Right atrium auricular region (tissue), 2 donors: Measurements from ENCODE around the gene THOC5. TPM values are rescaled to one million over a fixed set of nuclear protein-coding genes. Genes with fewer than 3 reads are reported as not detected.

Experiments used
- DNase-seq: peaks from one replicate; pipeline ENCODE4 v3.0.0-alpha.2; 2019; ENCODE audit warnings: low spot score
- H3K27ac ChIP-seq, 2 donors: fragments of 200-600 bp; sonication (generic); 1 replicate in 1 of 2; 2 replicates in 1 of 2; pipeline ENCODE4 v1.5.1; 2016 to 2019
- H3K27me3 ChIP-seq, 2 donors: fragments of 200-600 bp; sonication (generic); one replicate each; pipeline versions ENCODE4 v1.5.1 to v1.6.0; 2017 to 2019
- H3K36me3 ChIP-seq: fragments of 200-600 bp; sonication (generic); one replicate; pipeline ENCODE4 v1.5.1; 2016
- H3K4me1 ChIP-seq, 2 donors: fragments of 200-600 bp; sonication (generic); one replicate each; pipeline versions ENCODE4 v1.5.1 to v1.6.0; 2017 to 2019
- H3K4me3 ChIP-seq, 2 donors: fragments of 200-600 bp; sonication (generic); 1 replicate in 1 of 2; 2 replicates in 1 of 2; pipeline ENCODE4 v1.5.1; 2017 to 2019; ENCODE audit warnings: mild to moderate bottlenecking in 1 of 2, moderate library complexity in 1 of 2
- H3K9me3 ChIP-seq, 2 donors: fragments of 200-600 bp; sonication (generic); one replicate each; pipeline ENCODE4 v1.5.1; 2019
- CTCF ChIP-seq, 2 donors: fragments of 200-600 bp; sonication (generic); IDR thresholded peaks; one replicate each; pipeline ENCODE4 v1.5.1; 2019; ENCODE audit warnings: antibody characterized with exemption in 2 of 2
- total RNA-seq, 2 donors: library from RNA; depleted of rRNA; stranded (reverse); fragments of >200 nt; gene quantifications; one replicate each; pipeline ENCODE4 v1.1.0, GENCODE V29; 2016

The THOC5 gene
- total RNA-seq, 2 donors from 2014 or later: 34.9 to 42.7 TPM

GRCh38 chr22:29524442-29525191 is 28.9 kb downstream of the THOC5 start:
- H3K27ac ChIP-seq: no peak overlapping the region
- no peaks in the 10 kb centered on the region for H3K27me3 ChIP-seq
- peak in 1 of 2 donors; percentile 56 for TF ChIP-seq CTCF (IDR thresholded peaks at IDR 0.05)
- H3K4me1 ChIP-seq: no peaks in the 10 kb centered on the region
- no peak overlapping the region for H3K4me3 ChIP-seq
- DNase-seq: no peak
- peaks cover 82% of the 10 kb centered on the region for H3K36me3 ChIP-seq
- H3K9me3 ChIP-seq: no peaks in the 10 kb centered on the region

GRCh38 chr22:29523761-29524160 is 29.8 kb downstream of the THOC5 start:
- Histone ChIP-seq H3K9me3 (no peaks in the 10 kb centered on the region), H3K36me3 (peaks cover 82% of the 10 kb centered on the region), H3K27me3 (no peaks in the 10 kb centered on the region), H3K4me1 (no peaks in the 10 kb centered on the region), H3K4me3 (no peak overlapping the region), H3K27ac (no peak overlapping the region)
- no peak for TF ChIP-seq CTCF (IDR thresholded peaks at IDR 0.05)
- no peak for DNase-seq

GRCh38 chr22:29521526-29521925 is 32.0 kb downstream of the THOC5 start:
- H3K4me1 ChIP-seq: peaks cover 0 to 18% of the 10 kb centered on the region in 2 donors
- peaks cover 76% of the 10 kb centered on the region for H3K36me3 ChIP-seq
- TF ChIP-seq CTCF (IDR thresholded peaks at IDR 0.05): no peak
- H3K27me3 ChIP-seq: no peaks in the 10 kb centered on the region
- no peak for DNase-seq
- no peaks in the 10 kb centered on the region for H3K9me3 ChIP-seq
- H3K27ac ChIP-seq: no peak overlapping the region
- H3K4me3 ChIP-seq: no peak overlapping the region

- no peak for TF ChIP-seq CTCF (IDR thresholded peaks at IDR 0.05)
- H3K36me3 ChIP-seq: peaks cover 76% of the 10 kb centered on the region
Measured at GRCh38 chr22:29520851-29521250, 32.7 kb downstream of the THOC5 start.

GRCh38 chr22:29519996-29520395 is 33.6 kb downstream of the THOC5 start:
- TF ChIP-seq CTCF (IDR thresholded peaks at IDR 0.05): no peak
- DNase-seq: no peak
- no peaks in the 10 kb centered on the region for H3K9me3 ChIP-seq
- no peak overlapping the region for H3K4me3 ChIP-seq
- peaks cover 0 to 20% of the 10 kb centered on the region in 2 donors for H3K4me1 ChIP-seq
- peaks cover 76% of the 10 kb centered on the region for H3K36me3 ChIP-seq
- H3K27me3 ChIP-seq: no peaks in the 10 kb centered on the region
- H3K27ac ChIP-seq: no peak overlapping the region

More at GRCh38 chr22:29520851-29521250, 32.7 kb downstream of the THOC5 start:
- H3K27me3 ChIP-seq: no peaks in the 10 kb centered on the region
- no peak overlapping the region for H3K4me3 ChIP-seq
- no peaks in the 10 kb centered on the region for H3K9me3 ChIP-seq
- no peak for DNase-seq
- peaks cover 0 to 20% of the 10 kb centered on the region in 2 donors for H3K4me1 ChIP-seq
- no peak overlapping the region for H3K27ac ChIP-seq

- Histone ChIP-seq H3K27me3 (no peaks in the 10 kb centered on the region), H3K36me3 (peaks cover 69% of the 10 kb centered on the region), H3K27ac (peak overlapping the region; percentile 51 to 68), H3K9me3 (no peaks in the 10 kb centered on the region), H3K4me3 (no peak overlapping the region), H3K4me1 (peaks cover 0 to 20% of the 10 kb centered on the region in 2 donors)
- DNase-seq: no peak
- no peak for TF ChIP-seq CTCF (IDR thresholded peaks at IDR 0.05)
Measured at GRCh38 chr22:29518427-29518826, 35.1 kb downstream of the THOC5 start.
